Activated CD8-positive, alpha-beta memory T cell treated with anti-CD3 and anti-CD28 coated beads, Interleukin-2, amount 50 U/mL, for 1 hour (primary cell): Measurements from ENCODE around the gene ITPR2.
"Not testable (repeated sequence)": the region's sequence is repeated elsewhere in the genome, so short reads cannot be mapped to it uniquely, and the experiment has no call there.

Experiments
- DNase-seq: peaks from one replicate; pipeline ENCODE4 v3.0.0-alpha.2; 2020; ENCODE audit errors: extremely low read depth

ITPR2 gene

DNA sequence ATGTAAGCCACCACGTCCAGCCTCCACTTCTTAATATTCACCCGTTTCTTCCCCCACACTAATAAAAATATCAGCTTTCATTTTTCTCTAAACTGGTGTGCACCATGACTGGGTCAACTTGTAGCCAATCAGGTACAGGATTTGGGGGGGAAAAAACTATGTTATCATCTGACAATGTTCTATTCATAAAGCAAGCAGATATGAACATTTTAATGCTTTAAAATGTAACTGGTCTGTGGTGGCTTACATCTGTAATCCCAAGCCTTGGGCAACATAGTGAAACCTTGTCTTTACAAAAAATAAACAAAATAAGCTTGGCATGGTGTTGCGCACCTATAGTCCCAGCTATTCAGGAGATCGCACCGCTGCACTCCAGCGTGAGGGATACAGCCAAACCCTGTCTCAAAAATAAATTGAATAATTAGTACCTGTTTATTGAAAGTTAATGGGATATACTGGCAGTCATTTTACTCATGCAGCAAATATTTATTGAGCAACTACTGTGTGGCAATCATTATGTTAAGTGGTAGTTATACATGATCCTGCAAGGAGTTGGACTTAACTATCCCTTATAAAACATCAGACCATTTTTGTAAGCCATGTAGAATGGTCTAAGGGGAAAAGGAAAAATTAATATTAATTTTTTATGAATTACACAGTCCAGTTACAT lies 15.3 kb upstream of the ITPR2 start:
- no peak for DNase-seq

DNA sequence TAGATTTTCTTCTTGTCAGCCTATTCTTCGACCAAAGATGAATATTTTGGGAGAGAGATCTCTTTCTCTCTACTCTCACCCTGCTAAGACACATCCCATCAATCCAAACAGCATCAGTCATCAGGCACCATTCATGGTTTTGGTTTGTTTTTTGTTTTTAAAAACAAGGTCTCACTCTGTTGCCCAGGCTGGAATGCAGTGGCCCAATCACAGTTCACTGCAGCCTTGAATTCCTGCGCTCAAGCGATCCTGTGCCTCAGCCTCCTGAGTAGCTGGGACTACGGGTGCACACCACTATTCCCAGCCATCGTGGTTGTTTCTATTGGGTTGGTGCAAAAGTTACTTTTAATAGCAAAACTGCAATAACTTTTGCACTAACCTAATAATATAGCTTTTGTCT lies 14.4 kb upstream of the ITPR2 start:
- DNase-seq, result no peak

DNA sequence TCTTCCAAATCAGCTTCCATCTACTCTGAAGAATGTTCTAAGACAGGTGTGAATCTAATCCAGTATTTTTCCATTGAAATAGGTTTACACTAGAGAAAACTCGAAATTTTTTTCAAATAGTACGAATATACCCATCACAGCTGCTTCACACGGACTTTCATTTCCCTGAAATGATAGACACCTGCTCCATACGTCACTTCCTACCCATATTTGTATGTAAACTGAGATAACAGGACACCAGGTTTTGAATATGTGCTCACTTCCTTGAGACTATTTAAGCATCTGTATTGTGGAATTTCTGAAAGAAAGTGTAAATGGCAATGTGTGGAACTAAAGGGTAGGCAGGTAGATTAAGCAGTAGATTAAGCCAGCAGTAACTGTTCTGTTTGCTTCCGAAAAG lies 13.4 kb upstream of the ITPR2 start:
- DNase-seq, result no peak

DNA sequence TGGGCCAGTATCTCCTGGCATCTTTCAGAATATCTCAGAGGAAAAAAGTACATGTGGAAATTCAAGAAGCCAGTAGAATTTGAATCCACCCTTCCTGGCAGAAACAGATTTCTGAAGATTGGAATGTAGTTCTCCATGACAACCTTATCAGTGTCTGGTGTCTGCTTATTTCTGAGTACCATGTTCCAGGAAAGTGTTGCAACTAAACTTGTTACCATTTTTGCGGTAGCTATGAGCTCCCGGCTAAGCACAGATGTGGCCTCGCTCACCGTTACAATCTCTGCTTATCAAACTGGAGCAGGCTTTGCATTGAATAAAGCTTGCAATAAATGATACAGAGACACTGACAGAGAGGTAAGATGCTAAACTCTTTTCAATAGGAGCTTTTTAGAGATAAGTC lies 13.0 kb upstream of the ITPR2 start:
- DNase-seq, result no peak

- no peak for DNase-seq
Measured at GRCh38 chr12:26845057-26845666, 12.2 kb upstream of the ITPR2 start.

GRCh38 chr12:26843311-26843710 lies 10.3 kb upstream of the ITPR2 start:
- no peak for DNase-seq

DNA sequence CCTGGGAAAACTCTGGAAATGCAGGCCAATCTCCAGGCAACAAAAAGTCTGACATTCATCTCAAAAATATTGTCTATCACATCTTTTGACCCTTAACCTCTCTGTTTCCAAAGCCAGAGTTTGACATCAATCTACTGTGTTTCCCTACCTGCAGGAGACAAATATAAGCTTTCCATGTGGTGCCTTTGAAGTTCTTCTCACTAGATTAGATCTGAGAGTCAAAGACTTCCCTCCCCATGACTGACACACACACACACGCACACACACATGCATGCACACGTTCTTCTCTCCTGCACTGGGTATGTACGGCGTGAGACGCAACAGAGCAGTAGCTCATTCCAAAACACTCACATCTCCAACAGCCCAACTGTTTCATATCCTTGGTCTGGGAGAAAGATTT lies 8.1 kb upstream of the ITPR2 start:
- no peak for DNase-seq

DNA sequence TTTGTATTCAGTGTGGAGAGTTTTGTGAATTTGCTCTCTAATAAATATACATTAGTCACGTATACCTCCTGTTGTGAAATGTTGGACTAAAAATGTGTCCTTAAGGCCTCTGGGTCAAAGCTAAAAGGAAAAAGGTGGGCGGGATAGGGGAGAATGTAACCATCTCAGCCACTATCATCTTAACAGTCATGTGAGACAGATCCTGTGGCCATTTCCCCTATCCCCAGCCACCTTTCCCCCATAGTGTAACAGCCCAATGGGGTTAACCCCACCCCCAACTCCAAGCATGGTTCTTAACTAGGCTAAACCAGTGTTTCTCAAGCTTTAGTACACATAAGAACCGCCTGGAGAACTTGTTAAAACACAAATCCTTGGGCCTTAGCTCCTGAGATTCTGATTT lies 6.5 kb upstream of the ITPR2 start:
- no peak for DNase-seq

GRCh38 chr12:26838888-26839416 lies 6.0 kb upstream of the ITPR2 start:
- DNase-seq, result no peak

DNA sequence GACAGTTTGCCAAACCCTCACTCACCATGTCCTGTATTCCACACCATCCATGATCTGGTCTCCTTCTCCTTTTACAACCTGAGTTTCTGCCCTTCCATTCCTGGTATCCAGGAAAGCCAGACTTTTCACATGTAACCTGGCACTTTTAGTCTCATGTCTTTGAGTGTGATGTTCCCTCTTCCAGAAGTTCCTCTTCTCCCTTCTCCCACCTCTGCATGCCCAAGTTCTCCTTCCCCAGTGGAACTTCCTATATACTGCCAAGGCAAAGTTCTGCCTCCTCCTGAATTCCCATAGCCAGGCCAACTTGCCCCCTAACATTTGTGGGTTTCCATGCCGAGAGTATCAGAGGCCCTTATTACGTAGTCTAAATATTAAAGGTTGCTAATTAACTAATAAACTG lies 3.2 kb upstream of the ITPR2 start:
- DNase-seq, result no peak

GRCh38 chr12:26834503-26835060 lies 1.6 kb upstream of the ITPR2 start:
- DNase-seq, result not testable (repeated sequence)

DNA sequence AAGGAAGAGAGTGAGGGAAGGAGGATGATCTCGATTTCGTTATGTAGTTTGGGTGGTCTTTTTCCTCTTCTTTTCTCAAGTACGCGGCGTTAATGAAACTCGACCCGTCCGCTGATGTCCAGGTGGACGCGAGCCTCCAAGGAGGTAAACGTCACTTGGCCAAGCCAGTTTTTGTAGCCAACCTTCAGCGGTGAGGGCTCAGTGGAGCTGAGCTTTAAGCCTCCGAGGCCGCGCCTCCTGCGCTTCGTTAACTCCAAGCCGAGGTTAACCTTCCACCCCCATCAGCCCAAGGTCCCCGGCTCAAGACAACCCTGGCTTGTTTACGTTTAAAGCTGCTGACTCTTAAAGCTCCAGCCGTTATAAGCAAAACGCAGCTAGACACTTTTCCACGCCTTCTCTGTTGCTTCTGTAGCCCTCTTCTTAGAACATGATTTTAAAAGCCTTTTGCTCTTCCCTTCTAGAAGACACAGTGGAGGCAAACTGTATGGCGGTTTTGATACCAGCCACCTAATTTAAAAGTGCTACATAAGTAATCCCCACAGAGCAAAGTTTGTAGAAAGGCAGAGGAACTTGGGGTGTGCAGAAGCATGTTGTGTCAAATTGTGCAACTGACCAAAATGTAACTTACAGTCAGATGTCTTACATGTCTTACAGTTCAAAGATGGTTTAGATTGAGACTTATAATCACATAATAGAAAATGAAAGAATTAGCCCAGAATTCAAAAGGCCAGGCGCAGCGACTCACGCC lies 923 bp upstream of the ITPR2 start:
- no peak for DNase-seq

GRCh38 chr12:26831951-26832821 lies 808 bp downstream of the ITPR2 start:
- DNase-seq, result no peak

GRCh38 chr12:26830783-26831551 lies 2.0 kb downstream of the ITPR2 start:
- DNase-seq, result no peak

- no peak for DNase-seq
Measured at GRCh38 chr12:26830363-26830762, 2.6 kb downstream of the ITPR2 start.

DNA sequence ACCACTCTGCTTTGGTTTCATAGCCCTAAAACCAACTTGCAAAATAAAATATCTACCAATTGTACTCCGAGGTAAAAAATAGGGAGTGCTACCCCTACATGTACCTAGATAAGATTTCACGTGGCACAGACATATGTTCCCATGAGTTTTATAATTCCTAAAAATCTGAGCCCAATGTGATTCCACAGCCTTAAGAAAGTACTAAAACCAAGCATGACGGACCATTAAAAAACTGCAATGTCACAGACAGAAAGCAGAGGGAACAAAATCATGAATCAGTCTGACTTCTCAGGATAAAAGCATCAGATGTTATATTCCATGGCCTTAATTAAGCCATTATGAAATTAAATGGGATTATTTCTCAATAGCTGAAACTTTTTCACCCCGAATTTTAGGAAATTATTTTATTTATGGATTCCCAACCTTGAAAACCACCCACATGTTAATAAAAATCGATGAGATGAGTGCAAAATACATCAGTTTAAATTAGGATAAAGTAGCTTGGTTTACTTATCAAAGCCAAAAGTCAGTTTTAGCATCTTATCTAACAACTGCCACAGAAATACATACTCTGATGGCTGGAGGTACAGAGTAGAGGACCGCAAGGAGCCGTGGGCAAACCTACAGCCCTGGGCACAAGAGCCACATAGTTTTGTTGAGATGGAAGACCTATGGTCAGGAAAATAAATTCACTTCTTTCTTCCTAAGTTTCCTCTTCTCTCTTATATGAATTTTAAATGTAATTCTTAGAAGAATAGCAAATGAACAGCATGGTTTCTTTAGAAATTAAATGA lies 4.5 kb downstream of the ITPR2 start:
- DNase-seq, result no peak

GRCh38 chr12:26826437-26826836 lies 6.6 kb downstream of the ITPR2 start:
- no peak for DNase-seq

DNA sequence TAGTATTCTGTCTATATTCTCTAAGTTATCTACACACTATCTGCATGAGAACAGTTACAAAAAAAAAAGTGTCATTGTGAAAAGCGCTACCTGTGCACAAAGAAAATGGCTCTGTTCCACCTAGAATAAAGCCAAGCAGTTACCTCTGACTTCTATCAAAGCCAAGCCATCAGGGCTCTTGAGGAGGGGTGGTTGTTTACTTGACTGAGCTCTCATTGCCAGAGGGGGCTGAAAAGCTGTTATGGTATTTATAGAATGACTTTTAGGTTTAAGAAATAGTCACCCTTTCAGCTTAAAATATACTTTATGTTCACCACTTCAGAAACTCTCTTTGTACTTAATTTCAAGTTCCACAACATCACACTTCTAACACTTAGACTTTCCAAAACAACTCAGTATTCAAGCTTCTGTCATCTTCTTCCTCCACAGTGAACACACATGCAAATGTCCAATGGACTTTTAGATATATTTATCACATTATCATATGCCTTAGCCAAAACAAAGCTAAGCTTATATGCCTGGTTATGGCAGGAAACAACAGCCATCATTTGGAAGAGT lies 7.5 kb downstream of the ITPR2 start:
- no peak for DNase-seq

- DNase-seq, result no peak
Measured at GRCh38 chr12:26823390-26823789, 9.6 kb downstream of the ITPR2 start.

- DNase-seq, result no peak
Measured at GRCh38 chr12:26822026-26822425, 11.0 kb downstream of the ITPR2 start.
